GM21786 (cell line): ENCODE data around the gene PHETA2.
"Not testable (repeated sequence)": the region's sequence is repeated elsewhere in the genome, so short reads cannot be mapped to it uniquely, and the experiment has no call there.

Experiments
- ATAC-seq: cut with Tn5 transposase; IDR thresholded peaks from one replicate; pipeline ENCODE4 v1.9.1; 2021; ENCODE audit not compliant: unreplicated experiment

The PHETA2 gene

GRCh38 chr22:42069801-42070516 lies 4.1 kb upstream of the PHETA2 start:
- peak; percentile 16 for ATAC-seq

- peak; percentile 85 for ATAC-seq
Observed at GRCh38 chr22:42070517-42071422, 3.3 kb upstream of the PHETA2 start, which contains the start of gene NAGA. Gene NAGA (minus strand): TSS chr22:42070812. CDS start chr22:42070297, 515 bp downstream.

- ATAC-seq = not testable (repeated sequence)
Observed at GRCh38 chr22:42071508-42071907, 2.5 kb upstream of the PHETA2 start.

- no peak for ATAC-seq
Observed at GRCh38 chr22:42072606-42073330, 1.3 kb upstream of the PHETA2 start.

GRCh38 chr22:42073621-42074041 lies 417 bp upstream of the PHETA2 start:
- ATAC-seq = no peak

GRCh38 chr22:42074846-42075676 lies 1.0 kb downstream of the PHETA2 start:
- ATAC-seq = no peak

- ATAC-seq = no peak
Observed at GRCh38 chr22:42076764-42077485, 2.9 kb downstream of the PHETA2 start.

- no peak for ATAC-seq
Observed at GRCh38 chr22:42077486-42078125, 3.6 kb downstream of the PHETA2 start.

- no peak for ATAC-seq
Observed at GRCh38 chr22:42078469-42079318, 4.6 kb downstream of the PHETA2 start.

- peak; percentile 84 for ATAC-seq
Observed at GRCh38 chr22:42079319-42080251, 5.5 kb downstream of the PHETA2 start, which contains the start of gene SMDT1. Gene SMDT1 (plus strand): TSS chr22:42079700. CDS start chr22:42079769, 69 bp downstream.

GRCh38 chr22:42080287-42080686 lies 6.2 kb downstream of the PHETA2 start:
- no peak for ATAC-seq

GRCh38 chr22:42083119-42083518 lies 9.1 kb downstream of the PHETA2 start:
- no peak for ATAC-seq

- no peak for ATAC-seq
Observed at GRCh38 chr22:42084874-42085273, 10.8 kb downstream of the PHETA2 start.

- no peak for ATAC-seq
Observed at GRCh38 chr22:42086051-42086450, 12.0 kb downstream of the PHETA2 start.

GRCh38 chr22:42090596-42091454 lies 16.8 kb downstream of the PHETA2 start, which contains the start of gene NDUFA6:
Gene NDUFA6 (minus strand): TSS chr22:42090772. CDS start chr22:42090744, 28 bp downstream.
- peak; percentile 95 for ATAC-seq

- ATAC-seq = no peak
Observed at GRCh38 chr22:42091455-42091782, 17.4 kb downstream of the PHETA2 start.
